Uterus (tissue), 2 donors: ENCODE results near the gene SLAMF6.

Experiments used
- POLR2A ChIP-seq, 2 donors: fragments of 450-650 bp; IDR thresholded peaks; one replicate each; pipeline ENCODE4 v1.6.1; 2016; ENCODE audit warnings: antibody characterized with exemption in 2 of 2, mild to moderate bottlenecking in 1 of 2, moderate library complexity in 1 of 2
- TF ChIP-seq, protein P1 (sequence below), 4 experiments: fragments of 200-600 bp in 2 of 4; fragments of 450-650 bp in 2 of 4; sonication (generic) in 2 of 4; IDR thresholded peaks; one replicate each; pipeline ENCODE4 v1.5.1; 2016 to 2019; ENCODE audit warnings: antibody characterized with exemption in 4 of 4, mild to moderate bottlenecking in 2 of 4, moderate library complexity in 1 of 4

DNA sequence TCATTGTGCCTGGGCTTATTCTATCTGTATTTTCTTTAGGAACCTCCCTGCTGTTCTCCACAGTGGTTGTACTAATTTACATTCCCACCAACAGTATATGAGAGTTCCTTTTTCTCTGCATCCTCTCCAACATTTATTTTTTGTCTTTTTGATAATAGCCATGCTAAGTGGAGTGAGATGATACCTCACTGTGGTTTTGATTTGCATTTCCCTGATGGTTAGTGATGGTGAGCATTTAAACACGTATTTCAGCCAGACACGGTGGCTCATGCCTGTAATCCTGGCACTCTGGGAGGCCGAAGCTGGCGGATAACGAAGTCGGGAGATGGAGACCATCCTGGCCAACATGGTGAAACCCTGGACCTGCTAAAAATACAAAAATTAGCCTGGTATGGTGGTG, 57.9 kb downstream of the SLAMF6 start:
- TF ChIP-seq, protein P1, sequence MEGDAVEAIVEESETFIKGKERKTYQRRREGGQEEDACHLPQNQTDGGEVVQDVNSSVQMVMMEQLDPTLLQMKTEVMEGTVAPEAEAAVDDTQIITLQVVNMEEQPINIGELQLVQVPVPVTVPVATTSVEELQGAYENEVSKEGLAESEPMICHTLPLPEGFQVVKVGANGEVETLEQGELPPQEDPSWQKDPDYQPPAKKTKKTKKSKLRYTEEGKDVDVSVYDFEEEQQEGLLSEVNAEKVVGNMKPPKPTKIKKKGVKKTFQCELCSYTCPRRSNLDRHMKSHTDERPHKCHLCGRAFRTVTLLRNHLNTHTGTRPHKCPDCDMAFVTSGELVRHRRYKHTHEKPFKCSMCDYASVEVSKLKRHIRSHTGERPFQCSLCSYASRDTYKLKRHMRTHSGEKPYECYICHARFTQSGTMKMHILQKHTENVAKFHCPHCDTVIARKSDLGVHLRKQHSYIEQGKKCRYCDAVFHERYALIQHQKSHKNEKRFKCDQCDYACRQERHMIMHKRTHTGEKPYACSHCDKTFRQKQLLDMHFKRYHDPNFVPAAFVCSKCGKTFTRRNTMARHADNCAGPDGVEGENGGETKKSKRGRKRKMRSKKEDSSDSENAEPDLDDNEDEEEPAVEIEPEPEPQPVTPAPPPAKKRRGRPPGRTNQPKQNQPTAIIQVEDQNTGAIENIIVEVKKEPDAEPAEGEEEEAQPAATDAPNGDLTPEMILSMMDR (IDR thresholded peaks at IDR 0.05), result no peak
- TF ChIP-seq POLR2A (IDR thresholded peaks at IDR 0.05), result no peak
